HCT116 (cell line): Measurements from ENCODE around the gene ZFR2. TPM values are rescaled to one million over a fixed set of nuclear protein-coding genes. Genes with fewer than 3 reads are reported as not detected.

Experiments
- ATAC-seq: fragments of 200-7000 bp; cut with Tn5 transposase; 2 replicates; pipeline ENCODE4 v1.9.1; 2020; ENCODE audit warnings: mild to moderate bottlenecking, moderate library complexity
- BruUV-seq: library from RNA; stranded (reverse); fragments of 400-500 nt; replicated peaks from 2 replicates; lab custom pipeline; 2021; lab: Mats Ljungman, UMichigan
- CTCF ChIA-PET: fragments of 300-600 bp; sonication (Branson Sonifier 250); formaldehyde crosslinking; loops from one replicate; lab custom pipeline; 2021; ENCODE audit warnings: antibody characterized with exemption; lab: Charles Lee
- POLR2A ChIA-PET: fragments of 300-600, 350-600 bp; sonication (Branson Sonifier 250); formaldehyde crosslinking; loops from one replicate; lab custom pipeline; 2021; ENCODE audit warnings: antibody characterized with exemption; lab: Charles Lee
- RAD21 ChIA-PET, 2 experiments: fragments of 300-600 bp; sonication (Branson Sonifier 250); formaldehyde crosslinking; loops; one replicate each; lab custom pipeline; 2023; ENCODE audit warnings: low total read pairs in 2 of 2; ENCODE audit not compliant: uncharacterized antibody in 2 of 2, unreplicated experiment in 2 of 2, low non-redundant PET in 1 of 2; lab: Charles Lee
- DNase-seq: peaks from one replicate; pipeline ENCODE4 v3.0.0-alpha.2; 2010; ENCODE audit warnings: low read depth, low spot score
- H2AFZ ChIP-seq: fragments of 200-600 bp; shearing (Covaris generic), sonication (generic); 2 replicates; pipeline ENCODE4 v1.6.1; 2017; ENCODE audit warnings: low read depth, mixed run types, mixed read lengths, antibody characterized with exemption, low read length; ENCODE audit not compliant: poor library complexity, severe bottlenecking
- H3K27ac ChIP-seq: 2 replicates; pipeline ENCODE4 v1.5.1; 2012; ENCODE audit warnings: low read depth, low read length
- H3K27me3 ChIP-seq: fragments of 200-600 bp; sonication (generic); 2 replicates; pipeline ENCODE4 v1.6.1; 2016; ENCODE audit warnings: mixed run types, low read length, mixed read lengths; ENCODE audit not compliant: insufficient read depth
- H3K36me3 ChIP-seq, 2 experiments: fragments of 200-500 bp in 1 of 2; fragments of 200-600 bp in 1 of 2; sonication (Bioruptor generic) in 1 of 2; sonication (generic) in 1 of 2; 2 replicates each; pipeline versions ENCODE4 v1.5.1 to v1.6.1; 2014 to 2016; ENCODE audit warnings: low read length in 2 of 2, inconsistent platforms in 1 of 2, mixed read lengths in 1 of 2, mixed run types in 1 of 2; ENCODE audit not compliant: insufficient read depth in 2 of 2, control insufficient read depth in 1 of 2
- H3K4me1 ChIP-seq, 2 experiments: fragments of 200-600 bp in 1 of 2; sonication (generic) in 1 of 2; 2 replicates each; pipeline versions ENCODE4 v1.5.1 to v1.6.1; 2012 to 2017; ENCODE audit warnings: low read length in 2 of 2, inconsistent platforms in 1 of 2, mild to moderate bottlenecking in 1 of 2, mixed read lengths in 1 of 2, mixed run types in 1 of 2, moderate library complexity in 1 of 2; ENCODE audit not compliant: insufficient read depth in 2 of 2, control insufficient read depth in 1 of 2
- H3K4me2 ChIP-seq: fragments of 200-600 bp; sonication (generic); 2 replicates; pipeline ENCODE4 v1.6.1; 2017; ENCODE audit warnings: mixed run types, low read length, mixed read lengths
- H3K4me3 ChIP-seq, 2 experiments: fragments of 200-600 bp in 1 of 2; sonication (generic) in 1 of 2; replicated peaks in 1 of 2; 2 replicates each; pipeline ENCODE4 v1.5.1; 2011 to 2016; ENCODE audit warnings: low read length in 2 of 2, control low read depth in 1 of 2, low read depth in 1 of 2, mild to moderate bottlenecking in 1 of 2, mixed read lengths in 1 of 2, mixed run types in 1 of 2
- H3K79me2 ChIP-seq: fragments of 200-600 bp; sonication (generic); 2 replicates; pipeline ENCODE4 v1.6.1; 2017; ENCODE audit warnings: mild to moderate bottlenecking, mixed run types, low read length, moderate library complexity, mixed read lengths; ENCODE audit not compliant: insufficient read depth
- H3K9ac ChIP-seq: fragments of 200-600 bp; sonication (generic); 2 replicates; pipeline ENCODE4 v1.6.1; 2016; ENCODE audit warnings: low read length, mixed read lengths
- H3K9me2 ChIP-seq: fragments of 200-600 bp; sonication (generic), shearing (Covaris generic); 2 replicates; pipeline ENCODE4 v1.6.1; 2017; ENCODE audit warnings: mixed run types, mild to moderate bottlenecking, moderate library complexity; ENCODE audit not compliant: insufficient read depth
- H3K9me3 ChIP-seq, 2 experiments: fragments of 200-500 bp in 1 of 2; fragments of 200-600 bp in 1 of 2; sonication (Bioruptor generic) in 1 of 2; sonication (generic) in 1 of 2; 2 replicates each; pipeline ENCODE4 v1.6.1; 2014 to 2017; ENCODE audit warnings: low read length in 2 of 2, mixed read lengths in 2 of 2, inconsistent platforms in 1 of 2, low read depth in 1 of 2, mild to moderate bottlenecking in 1 of 2, mixed run types in 1 of 2, moderate library complexity in 1 of 2; ENCODE audit not compliant: control insufficient read depth in 1 of 2, insufficient read depth in 1 of 2
- H4K20me1 ChIP-seq: fragments of 200-600 bp; sonication (generic), shearing (Covaris generic); 2 replicates; pipeline ENCODE4 v1.6.1; 2017; ENCODE audit warnings: mixed run types, mild to moderate bottlenecking, moderate library complexity; ENCODE audit not compliant: insufficient read depth
- EGR1 ChIP-seq: IDR thresholded peaks from 2 replicates; pipeline ENCODE4 v1.6.1; 2012; ENCODE audit warnings: low read depth
- ELF1 ChIP-seq: IDR thresholded peaks from 2 replicates; pipeline ENCODE4 v1.6.1; 2012; ENCODE audit warnings: low read depth, borderline replicate concordance
- EZH2phosphoT487 ChIP-seq: fragments of 200-600 bp; IDR thresholded peaks from 2 replicates; pipeline ENCODE4 v1.6.1; 2018; ENCODE audit warnings: antibody characterized with exemption, borderline replicate concordance
- FOSL1 ChIP-seq: IDR thresholded peaks from 2 replicates; pipeline ENCODE4 v1.6.1; 2012; ENCODE audit warnings: low read depth
- POLR2AphosphoS5 ChIP-seq: IDR thresholded peaks from 2 replicates; pipeline ENCODE4 v1.6.1; 2011; ENCODE audit warnings: mild to moderate bottlenecking, low read depth, low read length, moderate library complexity
- RAD21 ChIP-seq: IDR thresholded peaks from 2 replicates; pipeline ENCODE4 v1.6.1; 2012; ENCODE audit warnings: low read depth, mild to moderate bottlenecking
- SRF ChIP-seq: IDR thresholded peaks from 2 replicates; pipeline ENCODE4 v1.6.1; 2012; ENCODE audit warnings: low read depth
- ZFX ChIP-seq: fragments of 450-650 bp; IDR thresholded peaks from 2 replicates; pipeline ENCODE4 v1.6.1; 2017
- ZNF274 ChIP-seq: fragments of 200-500 bp; sonication (Bioruptor generic); IDR thresholded peaks from 2 replicates; pipeline ENCODE4 v1.6.1; 2014; ENCODE audit warnings: mild to moderate bottlenecking, low read depth, low read length, inconsistent platforms
- intact Hi-C: fragments of 100-400 bp; cut with micrococcal nuclease; formaldehyde crosslinking; loops from 2 replicates; pipeline ENCODE4 v1.10.0; 2022
- total RNA-seq: library from RNA; stranded (reverse); gene quantifications from one replicate; pipeline ENCODE4 v1.2.1, GENCODE V29; 2021; ENCODE audit not compliant: unreplicated experiment
- TF ChIP-seq, protein P1 (sequence below), 3 experiments: fragments of 200-600 bp in 1 of 3; sonication (generic) in 1 of 3; IDR thresholded peaks in 2 of 3; conservative IDR thresholded peaks in 1 of 3; 2 replicates each; pipeline ENCODE4 v1.5.1; 2012 to 2017; ENCODE audit warnings: low read depth in 2 of 3, low read length in 2 of 3, antibody characterized with exemption in 1 of 3, borderline replicate concordance in 1 of 3, control low read depth in 1 of 3, mild to moderate bottlenecking in 1 of 3, mixed read lengths in 1 of 3, mixed run types in 1 of 3, moderate library complexity in 1 of 3; ENCODE audit not compliant: insufficient read depth in 1 of 3
- TF ChIP-seq, protein P2 (sequence below): IDR thresholded peaks from 2 replicates; pipeline ENCODE4 v1.6.1; 2012

The ZFR2 gene
- total RNA-seq, 1 experiment from 2014 or later = 0.34 TPM

DNA sequence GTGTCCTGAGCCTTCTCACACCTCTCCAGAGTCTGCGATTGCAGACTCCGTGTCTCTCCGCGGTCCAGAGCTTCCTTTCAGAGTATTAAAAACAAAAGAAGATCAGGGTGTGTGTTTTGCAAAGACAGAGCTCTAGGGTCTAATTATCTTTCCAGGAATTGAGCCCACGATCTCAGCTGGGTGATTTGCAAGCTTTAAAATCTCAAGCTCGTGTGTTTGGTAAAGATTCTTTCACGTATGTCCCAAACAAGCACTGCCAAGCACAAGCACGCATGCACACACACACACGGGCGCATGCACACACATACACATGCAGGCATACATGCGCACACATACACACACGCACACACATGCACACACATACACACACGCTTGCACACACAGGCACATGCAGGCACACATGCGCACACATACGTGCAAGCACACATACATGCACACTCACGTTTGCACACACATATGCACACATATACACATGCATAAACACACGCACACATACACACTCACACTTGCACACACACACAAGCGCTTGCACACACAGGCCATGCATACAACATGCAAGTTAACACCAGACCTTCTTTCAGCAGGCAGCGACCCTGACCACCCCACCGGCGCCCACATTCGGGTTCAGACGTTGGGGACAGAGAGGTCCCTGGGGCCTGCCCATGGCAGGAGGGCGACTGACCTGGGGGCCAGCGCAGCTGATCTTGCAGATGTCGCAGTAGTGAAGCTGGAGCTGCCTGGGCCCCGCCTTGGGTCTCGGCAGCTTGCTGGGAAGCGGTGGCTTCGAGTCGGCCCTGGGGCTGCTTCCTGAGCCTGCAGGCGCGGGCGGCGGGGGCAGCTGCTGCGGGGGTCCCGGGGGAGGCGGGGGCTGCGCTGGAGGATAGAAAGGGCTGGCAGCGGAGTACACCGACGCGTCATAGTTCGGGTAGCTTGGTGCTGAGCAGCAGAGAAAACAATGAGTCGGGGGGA, 37.9 kb downstream of the ZFR2 start:
- ChIA-PET POLR2A (no interaction called here), RAD21 (no interaction called here), CTCF (interaction anchor here (1.2 to 1.5 kb wide), 3 partner anchors 9 to 18 kb away, joined by 3 to 6 read pairs (median 5); no protein-coding TSS in a partner anchor)
- Histone ChIP-seq H3K27ac (no peak overlapping the region), H2AFZ (no peak overlapping the region), H3K4me1 (0 out of 4 replicates have a peak, but pooled peaks cover 0 to 3% of the 10 kb centered on the region in 2 experiments), H3K79me2 (no peaks in the 10 kb centered on the region), H3K9me2 (no peaks in the 10 kb centered on the region), H3K27me3 (no peaks in the 10 kb centered on the region), H3K9ac (no peak overlapping the region), H3K9me3 (no peaks in the 10 kb centered on the region), H4K20me1 (no peaks in the 10 kb centered on the region), H3K4me2 (no peak overlapping the region), H3K36me3 (no peaks in the 10 kb centered on the region), H3K4me3 (no peak overlapping the region)
- DNase-seq (no peak), ATAC-seq (no peak)
- TF ChIP-seq, protein P1, sequence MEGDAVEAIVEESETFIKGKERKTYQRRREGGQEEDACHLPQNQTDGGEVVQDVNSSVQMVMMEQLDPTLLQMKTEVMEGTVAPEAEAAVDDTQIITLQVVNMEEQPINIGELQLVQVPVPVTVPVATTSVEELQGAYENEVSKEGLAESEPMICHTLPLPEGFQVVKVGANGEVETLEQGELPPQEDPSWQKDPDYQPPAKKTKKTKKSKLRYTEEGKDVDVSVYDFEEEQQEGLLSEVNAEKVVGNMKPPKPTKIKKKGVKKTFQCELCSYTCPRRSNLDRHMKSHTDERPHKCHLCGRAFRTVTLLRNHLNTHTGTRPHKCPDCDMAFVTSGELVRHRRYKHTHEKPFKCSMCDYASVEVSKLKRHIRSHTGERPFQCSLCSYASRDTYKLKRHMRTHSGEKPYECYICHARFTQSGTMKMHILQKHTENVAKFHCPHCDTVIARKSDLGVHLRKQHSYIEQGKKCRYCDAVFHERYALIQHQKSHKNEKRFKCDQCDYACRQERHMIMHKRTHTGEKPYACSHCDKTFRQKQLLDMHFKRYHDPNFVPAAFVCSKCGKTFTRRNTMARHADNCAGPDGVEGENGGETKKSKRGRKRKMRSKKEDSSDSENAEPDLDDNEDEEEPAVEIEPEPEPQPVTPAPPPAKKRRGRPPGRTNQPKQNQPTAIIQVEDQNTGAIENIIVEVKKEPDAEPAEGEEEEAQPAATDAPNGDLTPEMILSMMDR (IDR thresholded peaks at IDR 0.05 in 2 of 3, conservative IDR thresholded peaks at IDR 0.05 in 1 of 3; ENCODE audit: borderline replicate concordance in 1 of 3, insufficient read depth in 1 of 3, low read depth in 2 of 3, low read length in 2 of 3) = no peak
- TF ChIP-seq RAD21 = no peak
- BruUV-seq = no TSS peak
- intact Hi-C loops = no loop called here

DNA sequence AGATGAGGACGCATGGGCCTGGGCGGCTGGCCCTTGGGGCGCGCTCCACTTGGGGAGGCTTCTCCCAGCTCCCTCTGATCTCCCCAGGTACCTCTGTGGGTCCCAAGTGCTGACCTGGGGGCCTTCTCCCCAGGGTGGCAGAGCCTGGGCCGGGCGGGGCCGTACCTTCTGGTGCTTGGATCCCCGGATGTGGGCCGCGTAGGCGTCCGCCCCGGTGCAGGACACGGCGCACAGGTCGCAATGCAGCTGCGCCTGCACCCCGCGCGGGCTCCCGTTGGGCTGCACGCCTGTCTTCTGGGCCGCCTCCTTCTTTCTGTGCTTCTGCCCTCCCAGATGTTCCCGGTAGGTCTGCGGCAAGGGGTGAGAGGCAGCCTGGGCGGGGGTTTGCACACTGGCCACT, 41.5 kb downstream of the ZFR2 start:
- no peak overlapping the region for H3K4me2 ChIP-seq
- DNase-seq = no peak
- no TSS peak for BruUV-seq
- ChIA-PET CTCF (no interaction called here), POLR2A (no interaction called here), RAD21 (no interaction called here)
- H3K27me3 ChIP-seq = no peaks in the 10 kb centered on the region
- intact Hi-C loops = no loop called here
- H3K9me2 ChIP-seq = no peaks in the 10 kb centered on the region
- H3K36me3 ChIP-seq = no peaks in the 10 kb centered on the region
- H3K9ac ChIP-seq = no peak overlapping the region
- H3K9me3 ChIP-seq = no peaks in the 10 kb centered on the region
- no peak for ATAC-seq
- no peak overlapping the region for H3K4me3 ChIP-seq
- H3K79me2 ChIP-seq = no peaks in the 10 kb centered on the region
- H3K4me1 ChIP-seq = 0 out of 4 replicates have a peak, but pooled peaks cover 0 to 3% of the 10 kb centered on the region in 2 experiments
- no peaks in the 10 kb centered on the region for H4K20me1 ChIP-seq
- H3K27ac ChIP-seq = no peak overlapping the region
- no peak overlapping the region for H2AFZ ChIP-seq
- TF ChIP-seq FOSL1 (no peak), ZFX (no peak), RAD21 (no peak), SRF (no peak), ELF1 (no peak), ZNF274 (no peak), POLR2AphosphoS5 (no peak), EGR1 (no peak), EZH2phosphoT487 (no peak)
- TF ChIP-seq, protein P2, sequence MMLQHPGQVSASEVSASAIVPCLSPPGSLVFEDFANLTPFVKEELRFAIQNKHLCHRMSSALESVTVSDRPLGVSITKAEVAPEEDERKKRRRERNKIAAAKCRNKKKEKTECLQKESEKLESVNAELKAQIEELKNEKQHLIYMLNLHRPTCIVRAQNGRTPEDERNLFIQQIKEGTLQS = no peak
- TF ChIP-seq, protein P1 (IDR thresholded peaks at IDR 0.05 in 2 of 3, conservative IDR thresholded peaks at IDR 0.05 in 1 of 3; ENCODE audit: borderline replicate concordance in 1 of 3, insufficient read depth in 1 of 3, low read depth in 2 of 3, low read length in 2 of 3) = no peak
